HG03342 (cell line): ENCODE results near the gene JARID2.

Source experiments
- ATAC-seq: cut with Tn5 transposase; IDR thresholded peaks from one replicate; pipeline ENCODE4 v1.9.1; 2021; ENCODE audit warnings: mild to moderate bottlenecking, moderate library complexity; ENCODE audit not compliant: unreplicated experiment

The JARID2 gene

GRCh38 chr6:15264412-15264811 is 18.5 kb downstream of the JARID2 start:
- ATAC-seq, result no peak

- ATAC-seq, result no peak
These were observed 19.3 kb downstream of the JARID2 start for GRCh38 chr6:15264902-15265761.

- no peak for ATAC-seq
These were observed 19.9 kb downstream of the JARID2 start for GRCh38 chr6:15265787-15266186.

- no peak for ATAC-seq
These were observed 20.6 kb downstream of the JARID2 start for GRCh38 chr6:15266423-15266996.

- ATAC-seq, result no peak
These were observed 21.4 kb downstream of the JARID2 start for GRCh38 chr6:15267221-15267620.

- no peak for ATAC-seq
These were observed 22.5 kb downstream of the JARID2 start for GRCh38 chr6:15268137-15268908.

GRCh38 chr6:15269011-15269410 is 23.1 kb downstream of the JARID2 start:
- ATAC-seq, result no peak

GRCh38 chr6:15269619-15270018 is 23.8 kb downstream of the JARID2 start:
- ATAC-seq, result no peak

- no peak for ATAC-seq
These were observed 24.5 kb downstream of the JARID2 start for GRCh38 chr6:15270402-15270801.

GRCh38 chr6:15272562-15272961 is 26.7 kb downstream of the JARID2 start:
- no peak for ATAC-seq

- ATAC-seq, result no peak
These were observed 29.0 kb downstream of the JARID2 start for GRCh38 chr6:15274692-15275387.

- no peak for ATAC-seq
These were observed 30.4 kb downstream of the JARID2 start for GRCh38 chr6:15276036-15276985.

GRCh38 chr6:15279047-15279661 is 33.3 kb downstream of the JARID2 start:
- ATAC-seq, result no peak

- no peak for ATAC-seq
These were observed 34.2 kb downstream of the JARID2 start for GRCh38 chr6:15280028-15280427.

- ATAC-seq, result no peak
These were observed 35.1 kb downstream of the JARID2 start for GRCh38 chr6:15280961-15281360.

- no peak for ATAC-seq
These were observed 36.5 kb downstream of the JARID2 start for GRCh38 chr6:15282334-15282733.

GRCh38 chr6:15283986-15284361 is 38.1 kb downstream of the JARID2 start:
- ATAC-seq, result no peak

GRCh38 chr6:15284743-15285142 is 38.9 kb downstream of the JARID2 start:
- no peak for ATAC-seq

GRCh38 chr6:15285682-15286294 is 39.9 kb downstream of the JARID2 start:
- no peak for ATAC-seq
